Naive thymus-derived CD4-positive, alpha-beta T cell (primary cell): ENCODE results near the gene MEAK7. TPM values are rescaled to one million over a fixed set of nuclear protein-coding genes. Genes with fewer than 3 reads are reported as not detected.

Source experiments
- ATAC-seq: fragments of 150-1000 bp; cut with Tn5 transposase; 2 replicates; pipeline ENCODE4 v1.10.0; 2021; ENCODE audit warnings: mild to moderate bottlenecking, moderate library complexity
- CTCF ChIA-PET: fragments of 350-600 bp; sonication (Branson Sonifier 250); formaldehyde crosslinking; loops from one replicate; lab custom pipeline; 2021; ENCODE audit warnings: antibody characterized with exemption; lab: Charles Lee
- POLR2A ChIA-PET: fragments of 350-600 bp; sonication (Branson Sonifier 250); formaldehyde crosslinking; loops from one replicate; lab custom pipeline; 2021; ENCODE audit warnings: antibody characterized with exemption, inconsistent platforms; lab: Charles Lee
- DNase-seq, 9 donors: peaks; one replicate each; pipeline versions ENCODE4 v3.0.0 to v3.0.0-alpha.2; 2020 to 2022; ENCODE audit warnings: mixed read lengths in 1 of 9
- H3K27ac ChIP-seq: one replicate; pipeline ENCODE4 v1.7.0; 2013; ENCODE audit warnings: mild to moderate bottlenecking, low read depth, low read length, moderate library complexity
- H3K27me3 ChIP-seq, 2 donors: one replicate each; pipeline ENCODE4 v1.7.0; 2013; ENCODE audit warnings: low read length in 2 of 2, mild to moderate bottlenecking in 2 of 2, moderate library complexity in 2 of 2; ENCODE audit not compliant: control insufficient read depth in 2 of 2, insufficient read depth in 2 of 2
- H3K36me3 ChIP-seq, 3 experiments: 1 replicate in 2 of 3; 2 replicates in 1 of 3; pipeline ENCODE4 v1.7.0; 2013; ENCODE audit warnings: low read length in 3 of 3, mild to moderate bottlenecking in 3 of 3, moderate library complexity in 1 of 3; ENCODE audit not compliant: insufficient read depth in 3 of 3, control insufficient read depth in 2 of 3
- H3K4me1 ChIP-seq, 2 donors: one replicate each; pipeline ENCODE4 v1.7.0; 2013; ENCODE audit warnings: low read length in 2 of 2, mild to moderate bottlenecking in 2 of 2, moderate library complexity in 1 of 2; ENCODE audit not compliant: control insufficient read depth in 2 of 2, insufficient read depth in 2 of 2
- H3K4me3 ChIP-seq: 2 replicates; pipeline ENCODE4 v1.7.0; 2013; ENCODE audit warnings: mild to moderate bottlenecking, low read length
- H3K9me3 ChIP-seq, 3 experiments: 1 replicate in 2 of 3; 2 replicates in 1 of 3; pipeline ENCODE4 v1.7.0; 2013; ENCODE audit warnings: low read length in 3 of 3; ENCODE audit not compliant: control insufficient read depth in 2 of 3
- H3K27ac Mint-ChIP-seq, 9 donors: one replicate each; pipeline ENCODE4 v1.8.0; 2020 to 2022; ENCODE audit warnings: mixed read lengths in 9 of 9, mild to moderate bottlenecking in 8 of 9, moderate library complexity in 5 of 9, inconsistent platforms in 2 of 9
- H3K27me3 Mint-ChIP-seq, 5 donors: one replicate each; pipeline ENCODE4 v1.8.0; 2021 to 2022; ENCODE audit warnings: mixed read lengths in 5 of 5, mild to moderate bottlenecking in 1 of 5
- H3K36me3 Mint-ChIP-seq, 5 donors: one replicate each; pipeline ENCODE4 v1.8.0; 2020 to 2022; ENCODE audit warnings: mixed read lengths in 5 of 5, mild to moderate bottlenecking in 3 of 5, inconsistent platforms in 1 of 5
- H3K4me1 Mint-ChIP-seq, 7 donors: one replicate each; pipeline ENCODE4 v1.8.0; 2020 to 2022; ENCODE audit warnings: mixed read lengths in 7 of 7, mild to moderate bottlenecking in 3 of 7, inconsistent platforms in 1 of 7
- H3K4me3 Mint-ChIP-seq, 10 donors: one replicate each; pipeline ENCODE4 v1.8.0; 2020 to 2022; ENCODE audit warnings: mild to moderate bottlenecking in 10 of 10, mixed read lengths in 10 of 10, moderate library complexity in 6 of 10, inconsistent platforms in 2 of 10
- H3K9me3 Mint-ChIP-seq, 11 donors: one replicate each; pipeline ENCODE4 v1.8.0; 2020 to 2022; ENCODE audit warnings: mixed read lengths in 11 of 11, mild to moderate bottlenecking in 4 of 11, inconsistent platforms in 1 of 11, moderate library complexity in 1 of 11
- intact Hi-C, 2 donors: fragments of 100-400 bp; cut with micrococcal nuclease; formaldehyde crosslinking; loops; one replicate each; pipeline ENCODE4 v1.15.1; 2023
- polyA plus RNA-seq, 2 donors: library from polyadenylated mRNA; unstranded; fragments of 300-500 nt; fragmentation: Illumina TruSeq; gene quantifications; one replicate each; pipeline ENCODE4 v1.2.3, GENCODE V29; 2021
- total RNA-seq, 6 experiments: library from RNA in 5 of 6; stranded (reverse) in 5 of 6; gene quantifications; 1 replicate in 5 of 6; 2 replicates in 1 of 6; pipeline ENCODE4 v1.2.3 and lab custom pipeline; 2021 to 2026

Gene MEAK7
- total and polyA plus RNA-seq, 7 experiments from 2014 or later, result 4.0 to 56.1 (median 9.3) TPM

GRCh38 chr16:84466692-84467091, 37.8 kb downstream of the MEAK7 start:
- Mint-ChIP-seq H3K36me3 (peaks cover 8 to 57% (median 41%) of the 10 kb centered on the region in 5 donors), H3K4me1 (peaks cover 0 to 7% (median 2%) of the 10 kb centered on the region in 7 donors), H3K27ac (no peak overlapping the region), H3K9me3 (peaks cover 5 to 25% (median 13%) of the 10 kb centered on the region in 11 donors), H3K27me3 (no peaks in the 10 kb centered on the region), H3K4me3 (no peak overlapping the region)
- ATAC-seq (no peak), DNase-seq (no peak)
- Histone ChIP-seq H3K36me3 (peaks cover 0 to 10% (median 0%) of the 10 kb centered on the region in 3 experiments), H3K27me3 (no peaks in the 10 kb centered on the region), H3K9me3 (peaks cover 0 to 10% (median 0%) of the 10 kb centered on the region in 3 experiments), H3K4me1 (no peaks in the 10 kb centered on the region), H3K27ac (no peak overlapping the region), H3K4me3 (no peak overlapping the region)
- POLR2A ChIA-PET, result no interaction called here
- CTCF ChIA-PET, result interaction anchor here (1.0 to 1.1 kb wide), 2 partner anchors 22 to 190 kb away, joined by 3 read pairs; no protein-coding TSS in a partner anchor
- intact Hi-C loops, result no loop called here

DNA sequence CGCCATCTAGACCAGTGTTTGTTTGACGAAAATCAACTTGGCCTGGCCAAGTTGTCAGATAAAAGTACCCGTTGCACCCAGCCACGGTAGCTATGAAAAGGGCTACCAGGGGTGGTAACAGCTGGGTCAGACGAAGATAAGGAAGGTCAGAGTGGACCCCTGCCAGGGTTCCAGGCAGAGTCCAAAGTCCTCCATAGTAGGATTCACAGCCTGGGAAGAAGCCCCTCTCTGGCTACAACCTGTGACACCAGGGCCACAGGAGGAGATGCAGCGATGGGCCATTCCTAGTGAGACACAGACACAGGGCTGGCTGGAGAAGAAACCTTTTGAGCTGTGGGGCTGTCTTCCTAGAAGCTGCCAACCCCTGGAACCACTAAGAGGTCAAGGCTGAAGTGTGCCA, 39.3 kb downstream of the MEAK7 start:
- Histone ChIP-seq H3K27ac (no peak overlapping the region), H3K9me3 (peaks cover 0 to 10% (median 0%) of the 10 kb centered on the region in 3 experiments), H3K36me3 (peaks cover 0 to 10% (median 0%) of the 10 kb centered on the region in 3 experiments), H3K4me3 (no peak overlapping the region), H3K27me3 (no peaks in the 10 kb centered on the region), H3K4me1 (no peaks in the 10 kb centered on the region)
- Mint-ChIP-seq H3K36me3 (peaks cover 8 to 61% (median 39%) of the 10 kb centered on the region in 5 donors), H3K27me3 (no peaks in the 10 kb centered on the region), H3K9me3 (peaks cover 5 to 25% (median 12%) of the 10 kb centered on the region in 11 donors), H3K4me3 (no peak overlapping the region), H3K4me1 (peaks cover 0 to 10% (median 6%) of the 10 kb centered on the region in 7 donors), H3K27ac (no peak overlapping the region)
- ChIA-PET POLR2A (no interaction called here), CTCF (no interaction called here)
- DNase-seq (peak in 1 of 9 donors; percentile 9), ATAC-seq (no peak)
- intact Hi-C loops, result loop anchor here in 1 of 2 donors (1.0 kb wide), 1 partner anchor 27 kb away; no protein-coding TSS in a partner anchor

- no peak overlapping the region for H3K4me3 Mint-ChIP-seq
- peaks cover 0 to 10% (median 0%) of the 10 kb centered on the region in 3 experiments for H3K36me3 ChIP-seq
- H3K36me3 Mint-ChIP-seq, result peaks cover 8 to 62% (median 41%) of the 10 kb centered on the region in 5 donors
- H3K27ac ChIP-seq, result no peak overlapping the region
- H3K9me3 ChIP-seq, result peaks cover 0 to 10% (median 0%) of the 10 kb centered on the region in 3 experiments
- H3K4me3 ChIP-seq, result no peak overlapping the region
- no peaks in the 10 kb centered on the region for H3K4me1 ChIP-seq
- H3K27ac Mint-ChIP-seq, result no peak overlapping the region
- H3K9me3 Mint-ChIP-seq, result peaks cover 5 to 25% (median 12%) of the 10 kb centered on the region in 11 donors
- no peaks in the 10 kb centered on the region for H3K27me3 Mint-ChIP-seq
- ATAC-seq (no peak), DNase-seq (peak in 1 of 9 donors; percentile 2)
- POLR2A ChIA-PET, result no interaction called here
- intact Hi-C loops, result no loop called here
- CTCF ChIA-PET, result no interaction called here
- no peaks in the 10 kb centered on the region for H3K27me3 ChIP-seq
- H3K4me1 Mint-ChIP-seq, result peaks cover 0 to 10% (median 6%) of the 10 kb centered on the region in 7 donors
These were observed 40.3 kb downstream of the MEAK7 start for GRCh38 chr16:84464116-84464515.

GRCh38 chr16:84463221-84463620, 41.2 kb downstream of the MEAK7 start:
- peaks cover 0 to 10% (median 0%) of the 10 kb centered on the region in 3 experiments for H3K36me3 ChIP-seq
- Mint-ChIP-seq H3K9me3 (peaks cover 5 to 25% (median 12%) of the 10 kb centered on the region in 11 donors), H3K36me3 (peaks cover 8 to 54% (median 41%) of the 10 kb centered on the region in 5 donors), H3K27me3 (no peaks in the 10 kb centered on the region), H3K4me1 (peaks cover 0 to 10% (median 6%) of the 10 kb centered on the region in 7 donors), H3K4me3 (no peak overlapping the region), H3K27ac (no peak overlapping the region)
- no peak overlapping the region for H3K27ac ChIP-seq
- H3K4me3 ChIP-seq, result no peak overlapping the region
- ChIA-PET POLR2A (no interaction called here), CTCF (no interaction called here)
- intact Hi-C loops, result no loop called here
- H3K9me3 ChIP-seq, result peaks cover 0 to 10% (median 0%) of the 10 kb centered on the region in 3 experiments
- DNase-seq, result no peak
- no peaks in the 10 kb centered on the region for H3K4me1 ChIP-seq
- H3K27me3 ChIP-seq, result no peaks in the 10 kb centered on the region
- ATAC-seq, result no peak

GRCh38 chr16:84462296-84463210, 41.9 kb downstream of the MEAK7 start:
- no peak overlapping the region for H3K27ac Mint-ChIP-seq
- intact Hi-C loops, result no loop called here

DNA sequence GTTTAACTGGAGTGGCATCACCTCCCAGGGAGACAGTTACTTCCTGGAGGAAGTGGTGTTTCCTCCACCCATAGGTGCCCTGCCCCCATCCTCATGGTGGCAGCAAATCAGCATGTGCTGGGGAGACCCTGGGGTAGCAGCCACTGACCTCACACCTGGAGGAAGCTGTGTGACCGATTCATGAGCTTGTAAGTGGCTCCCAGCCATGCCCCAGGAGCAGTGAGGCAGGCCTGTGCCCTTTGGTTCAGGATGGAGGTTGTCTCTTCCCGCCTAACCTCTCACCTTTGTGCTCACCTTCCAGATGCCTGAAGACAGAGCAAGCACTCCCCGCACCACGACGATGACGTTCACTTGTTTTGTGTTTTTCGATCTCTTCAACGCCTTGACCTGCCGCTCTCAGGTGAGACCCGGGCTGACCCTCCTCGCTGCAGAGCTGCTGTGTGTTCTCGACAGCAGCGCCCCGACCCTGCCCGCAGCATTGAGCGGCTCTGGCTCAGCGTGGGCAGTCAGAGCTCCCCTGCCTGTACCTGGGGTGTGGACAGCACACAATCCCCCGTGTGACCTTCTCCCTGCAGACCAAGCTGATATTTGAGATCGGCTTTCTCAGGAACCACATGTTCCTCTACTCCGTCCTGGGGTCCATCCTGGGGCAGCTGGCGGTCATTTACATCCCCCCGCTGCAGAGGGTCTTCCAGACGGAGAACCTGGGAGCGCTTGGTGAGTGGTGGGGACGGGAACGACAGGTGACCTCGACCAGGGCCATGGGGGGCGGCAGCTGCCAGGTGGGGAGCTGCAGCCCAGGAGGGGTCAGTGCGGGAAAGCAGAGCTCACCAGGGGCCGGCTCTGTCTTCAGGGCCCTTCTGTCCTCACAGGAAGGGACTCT, 42.8 kb downstream of the MEAK7 start:
- ChIA-PET POLR2A (no interaction called here), CTCF (no interaction called here)
- peaks cover 0 to 38% (median 28%) of the 10 kb centered on the region in 5 donors for H3K36me3 Mint-ChIP-seq

More at GRCh38 chr16:84462296-84463210, 41.9 kb downstream of the MEAK7 start:
- Histone ChIP-seq H3K27me3 (no peaks in the 10 kb centered on the region), H3K36me3 (peaks cover 0 to 6% (median 0%) of the 10 kb centered on the region in 3 experiments), H3K9me3 (peaks cover 0 to 5% (median 0%) of the 10 kb centered on the region in 3 experiments), H3K4me3 (no peak overlapping the region), H3K4me1 (no peaks in the 10 kb centered on the region), H3K27ac (no peak overlapping the region)
- Mint-ChIP-seq H3K9me3 (peaks cover 2 to 21% (median 10%) of the 10 kb centered on the region in 11 donors), H3K36me3 (peaks cover 5 to 47% (median 36%) of the 10 kb centered on the region in 5 donors), H3K27me3 (no peaks in the 10 kb centered on the region), H3K4me1 (peaks cover 0 to 10% (median 6%) of the 10 kb centered on the region in 7 donors), H3K4me3 (no peak overlapping the region)
- CTCF ChIA-PET, result no interaction called here
- DNase-seq, result no peak
- POLR2A ChIA-PET, result no interaction called here
- no peak for ATAC-seq

More for the DNA sequence above, 42.8 kb downstream of the MEAK7 start:
- Mint-ChIP-seq H3K27ac (peak overlapping the region in 1 of 9 donors; percentile 63), H3K9me3 (peaks cover 0 to 12% (median 5%) of the 10 kb centered on the region in 11 donors), H3K4me3 (no peak overlapping the region), H3K4me1 (peaks cover 0 to 10% (median 6%) of the 10 kb centered on the region in 7 donors), H3K27me3 (no peaks in the 10 kb centered on the region)
- intact Hi-C loops, result no loop called here
- H3K36me3 ChIP-seq, result no peaks in the 10 kb centered on the region
- DNase-seq (no peak), ATAC-seq (no peak)
- no peaks in the 10 kb centered on the region for H3K27me3 ChIP-seq
- H3K9me3 ChIP-seq, result no peaks in the 10 kb centered on the region
- H3K4me3 ChIP-seq, result no peak overlapping the region
- no peaks in the 10 kb centered on the region for H3K4me1 ChIP-seq
- no peak overlapping the region for H3K27ac ChIP-seq
